IMR-90 (cell line): ENCODE measurements around the gene PSMD8. TPM values are rescaled to one million over a fixed set of nuclear protein-coding genes. Genes with fewer than 3 reads are reported as not detected.
A peak's percentile ranks its signal among the peaks of the same experiment; 100 is the strongest.

Experiments
- ATAC-seq: fragments of 200-7000 bp; cut with Tn5 transposase; 2 replicates; pipeline ENCODE4 v1.9.1; 2020; ENCODE audit warnings: low read depth, mild to moderate bottlenecking, moderate library complexity
- BruUV-seq: library from RNA; stranded (reverse); fragments of 400-500 nt; replicated peaks from 2 replicates; lab custom pipeline; 2021; lab: Mats Ljungman, UMichigan
- CTCF ChIA-PET: fragments of 300-600 bp; formaldehyde crosslinking; extraction: SDS; loops from one replicate; lab custom pipeline; 2021; ENCODE audit warnings: antibody characterized with exemption; lab: Yijun Ruan, JAX
- POLR2A ChIA-PET: fragments of 300-600 bp; sonication (Branson Sonifier 250); formaldehyde crosslinking; loops from one replicate; lab custom pipeline; 2022; ENCODE audit warnings: antibody characterized with exemption; ENCODE audit not compliant: unreplicated experiment; lab: Charles Lee
- DNase-seq: peaks from one replicate; pipeline ENCODE4 v3.0.0; 2013
- H2AFZ ChIP-seq: replicated peaks from 2 replicates; pipeline ENCODE3; 2013; ENCODE audit warnings: low read length, mild to moderate bottlenecking; ENCODE audit not compliant: poor library complexity
- H2AK5ac ChIP-seq: 2 replicates; pipeline ENCODE4 v1.6.1; 2013; ENCODE audit warnings: low read depth, low read length, inconsistent platforms
- H2AK9ac ChIP-seq: replicated peaks from 2 replicates; pipeline ENCODE3; 2013; ENCODE audit warnings: mild to moderate bottlenecking, low read depth, low read length, moderate library complexity; ENCODE audit not compliant: poor library complexity
- H2BK120ac ChIP-seq: 2 replicates; pipeline ENCODE4 v1.6.1; 2013; ENCODE audit warnings: low read depth, low read length, inconsistent platforms
- H2BK15ac ChIP-seq: 3 replicates; pipeline ENCODE4 v1.6.1; 2013; ENCODE audit warnings: low read depth, low read length, inconsistent platforms
- H2BK20ac ChIP-seq: 2 replicates; pipeline ENCODE4 v1.6.1; 2013; ENCODE audit warnings: low read depth, mild to moderate bottlenecking, inconsistent platforms, low read length, moderate library complexity
- H2BK5ac ChIP-seq: 2 replicates; pipeline ENCODE4 v1.6.1; 2013; ENCODE audit warnings: mild to moderate bottlenecking, low read depth, low read length, inconsistent platforms; ENCODE audit not compliant: poor library complexity, severe bottlenecking
- H3K14ac ChIP-seq: replicated peaks from 2 replicates; pipeline ENCODE4 v1.6.1; 2013; ENCODE audit warnings: low read depth, low read length, inconsistent platforms
- H3K18ac ChIP-seq: 2 replicates; pipeline ENCODE4 v1.6.1; 2013; ENCODE audit warnings: low read depth, low read length, control low read depth
- H3K23ac ChIP-seq: 2 replicates; pipeline ENCODE4 v1.6.1; 2013; ENCODE audit warnings: low read depth, low read length, inconsistent platforms
- H3K27ac ChIP-seq: 2 replicates; pipeline ENCODE4 v1.5.1; 2013; ENCODE audit warnings: mild to moderate bottlenecking, control low read depth, low read length; ENCODE audit not compliant: insufficient read depth
- H3K27me3 ChIP-seq: 2 replicates; pipeline ENCODE4 v1.6.1; 2013; ENCODE audit warnings: low read length; ENCODE audit not compliant: control insufficient read depth, insufficient read depth
- H3K36me3 ChIP-seq: 2 replicates; pipeline ENCODE4 v1.6.1; 2013; ENCODE audit warnings: low read length, mixed read lengths; ENCODE audit not compliant: control insufficient read depth, insufficient read depth
- H3K4ac ChIP-seq: 2 replicates; pipeline ENCODE4 v1.6.1; 2013; ENCODE audit warnings: low read depth, low read length, inconsistent platforms
- H3K4me1 ChIP-seq: 2 replicates; pipeline ENCODE4 v1.6.1; 2013; ENCODE audit warnings: low read length, mixed read lengths; ENCODE audit not compliant: control insufficient read depth, insufficient read depth
- H3K4me2 ChIP-seq: 2 replicates; pipeline ENCODE4 v1.6.1; 2013; ENCODE audit warnings: low read depth, mild to moderate bottlenecking, control low read depth, low read length, moderate library complexity
- H3K4me3 ChIP-seq: 2 replicates; pipeline ENCODE4 v1.5.1; 2013; ENCODE audit warnings: low read depth, mild to moderate bottlenecking, control low read depth, low read length, moderate library complexity; ENCODE audit not compliant: insufficient read depth
- H3K56ac ChIP-seq: 2 replicates; pipeline ENCODE4 v1.6.1; 2013; ENCODE audit warnings: low read length, inconsistent platforms; ENCODE audit not compliant: insufficient read depth; ENCODE audit errors: extremely low read depth
- H3K79me1 ChIP-seq, 2 experiments: 2 replicates each; pipeline ENCODE4 v1.6.1; 2013; ENCODE audit warnings: low read length in 2 of 2, inconsistent platforms in 1 of 2, low read depth in 1 of 2
- H3K9ac ChIP-seq: 2 replicates; pipeline ENCODE4 v1.6.1; 2013; ENCODE audit warnings: low read depth, low read length, control low read depth
- H3K9me1 ChIP-seq: 2 replicates; pipeline ENCODE4 v1.6.1; 2013; ENCODE audit warnings: low read length, inconsistent platforms; ENCODE audit not compliant: insufficient read depth
- H3K9me3 ChIP-seq: 2 replicates; pipeline ENCODE4 v1.6.1; 2013; ENCODE audit warnings: low read length; ENCODE audit not compliant: control insufficient read depth, insufficient read depth
- H4K20me1 ChIP-seq: 2 replicates; pipeline ENCODE4 v1.6.1; 2013; ENCODE audit warnings: low read length, inconsistent platforms; ENCODE audit not compliant: insufficient read depth
- H4K5ac ChIP-seq: 2 replicates; pipeline ENCODE4 v1.6.1; 2013; ENCODE audit warnings: mild to moderate bottlenecking, low read depth, low read length, control low read depth
- H4K8ac ChIP-seq, 2 experiments: 2 replicates each; pipeline ENCODE4 v1.6.1; 2013; ENCODE audit warnings: low read depth in 2 of 2, low read length in 2 of 2, control low read depth in 1 of 2, inconsistent platforms in 1 of 2
- H4K91ac ChIP-seq: 2 replicates; pipeline ENCODE4 v1.6.1; 2013; ENCODE audit warnings: low read depth, low read length, inconsistent platforms; ENCODE audit not compliant: insufficient read depth
- MAZ ChIP-seq: IDR thresholded peaks from 2 replicates; pipeline ENCODE4 v1.6.1; 2012; ENCODE audit warnings: low read depth, mild to moderate bottlenecking, low read length, improper control_type of control experiment, moderate library complexity, borderline replicate concordance
- WGBS, 2 experiments: methylation state at CpG; one replicate each; pipeline versions ENCODE4 v1.1.5 to v1.1.7; 2013; ENCODE audit warnings: missing lambda C conversion rate in 2 of 2; ENCODE audit not compliant: insufficient read length in 1 of 2; ENCODE audit errors: extremely low coverage in 2 of 2; 5-methylcytosine and 5-hydroxymethylcytosine counted together
- dilution Hi-C: fragments of 300-500 bp; cut with HindIII; formaldehyde crosslinking; loops from one replicate; pipeline ENCODE4 v1.14.3; 2018; ENCODE audit warnings: low sequenced_read_pairs; ENCODE audit not compliant: unreplicated experiment
- in situ Hi-C: fragments of 300-500 bp; cut with MboI; formaldehyde crosslinking; loops from 3 replicates; pipeline ENCODE4 v1.14.3; 2019; ENCODE audit warnings: low sequenced_read_pairs, inconsistent platforms, mixed read lengths
- intact Hi-C: fragments of 100-400 bp; cut with micrococcal nuclease; formaldehyde crosslinking; loops from 2 replicates; pipeline ENCODE4 v1.10.0; 2022
- polyA plus RNA-seq, 3 experiments: library from polyadenylated mRNA; depleted of rRNA; stranded (reverse); fragments of >200 nt; gene quantifications; 2 replicates each; pipeline ENCODE4 v1.2.3, GENCODE V29; 2012; ENCODE audit warnings: low replicate concordance in 1 of 3
- total RNA-seq: library from RNA; depleted of rRNA; stranded (reverse); fragments of >200 nt; gene quantifications from 2 replicates; pipeline ENCODE4 v1.2.3, GENCODE V29; 2012

The PSMD8 gene
- total and polyA plus RNA-seq, 2 of the 4 experiments (the other 2 are of a cell fraction): 475 to 644 TPM

- H2AFZ ChIP-seq: peak overlapping the region; percentile 61
- dilution Hi-C loops: no loop called here
- peak overlapping the region; percentile 43; the same call in 1 of the 2 replicates for H3K18ac ChIP-seq
- H3K9me1 ChIP-seq: peaks cover 7% of the 10 kb centered on the region
- H3K14ac ChIP-seq: peak overlapping the region; percentile 95
- H3K56ac ChIP-seq: no peak overlapping the region
- no TSS peak for BruUV-seq
- H2BK15ac ChIP-seq: peak overlapping the region; percentile 93
- peak overlapping the region; percentile 96 for H4K91ac ChIP-seq
- no peaks in the 10 kb centered on the region for H3K9me3 ChIP-seq
- DNase-seq: no peak
- H3K4me2 ChIP-seq: peak overlapping the region; percentile 70
- no peaks in the 10 kb centered on the region for H3K27me3 ChIP-seq
- ATAC-seq: no peak
- peak overlapping the region; percentile 82 for H4K5ac ChIP-seq
- peaks cover 16% of the 10 kb centered on the region for H3K36me3 ChIP-seq
- ChIA-PET CTCF (interaction anchor here (0.7 to 1.0 kb wide), 2 partner anchors 13 to 30 kb away, joined by 4 to 5 read pairs; partner anchors contain the start of gene FAM98C), POLR2A (interaction anchor here (0.5 to 1.5 kb wide), 5 partner anchors 13 to 946 kb away, joined by 3 to 6 read pairs (median 3); partner anchors contain the start of gene FAM98C)
- H2BK120ac ChIP-seq: peak overlapping the region; percentile 89
- H4K8ac ChIP-seq: peak overlapping the region; percentile 83 to 96
- H3K4me1 ChIP-seq: peaks cover 4% of the 10 kb centered on the region
- H2AK9ac ChIP-seq: peak overlapping the region; percentile 98
- H2BK20ac ChIP-seq: peak overlapping the region; percentile 92
- H3K9ac ChIP-seq: peak overlapping the region; percentile 49
- peaks cover 8% of the 10 kb centered on the region for H4K20me1 ChIP-seq
- peak overlapping the region; percentile 67 for H3K4me3 ChIP-seq
- H2BK5ac ChIP-seq: peak overlapping the region; percentile 54
- WGBS, 2 experiments: 39% methylated on average over 8 of the region's 22 CpGs; no CpG with 5 or more reads in 1 of the 2 experiments
- peak overlapping the region; percentile 100 for H2AK5ac ChIP-seq
- peak overlapping the region; percentile 73 for H3K27ac ChIP-seq
- peaks cover 11 to 36% of the 10 kb centered on the region in 2 experiments; a peak in 3 of 4 replicates for H3K79me1 ChIP-seq
- in situ Hi-C loops: no loop called here
- peak overlapping the region; percentile 89 for H3K23ac ChIP-seq
- peak overlapping the region; percentile 97 for H3K4ac ChIP-seq
- intact Hi-C loops: loop anchor here (2.0 to 5.0 kb wide), 2 partner anchors 15 to 158 kb away; partner anchors contain the start of gene PSMD8
- TF ChIP-seq MAZ: no peak
Observed at GRCh38 chr19:38389957-38390924, 15.9 kb downstream of the PSMD8 start.
